Activated B cell treated with CpG ODN at 0.5 μM for 24 hours (primary cell): ENCODE measurements around the gene PELI2. TPM values are rescaled to one million over a fixed set of nuclear protein-coding genes. Genes with fewer than 3 reads are reported as not detected.

Source experiments
- ATAC-seq: fragments of 200-7000 bp; cut with Tn5 transposase; one replicate; pipeline ENCODE4 v1.10.0; 2021; ENCODE audit warnings: low read depth, mild to moderate bottlenecking, moderate library complexity
- CTCF ChIA-PET: fragments of 350-600 bp; sonication (Branson Sonifier 250); formaldehyde crosslinking; loops from one replicate; lab custom pipeline; 2021; ENCODE audit warnings: antibody characterized with exemption; lab: Charles Lee
- POLR2A ChIA-PET: fragments of 350-600 bp; sonication (Branson Sonifier 250); formaldehyde crosslinking; loops from one replicate; lab custom pipeline; 2021; ENCODE audit warnings: antibody characterized with exemption; lab: Charles Lee
- DNase-seq: peaks from one replicate; pipeline ENCODE4 v3.0.0; 2022
- H3K27ac Mint-ChIP-seq: one replicate; pipeline ENCODE4 v1.8.0; 2020; ENCODE audit warnings: mixed read lengths
- H3K27me3 Mint-ChIP-seq: one replicate; pipeline ENCODE4 v1.8.0; 2021; ENCODE audit warnings: mixed read lengths
- H3K36me3 Mint-ChIP-seq: one replicate; pipeline ENCODE4 v1.8.0; 2021; ENCODE audit warnings: low read depth, mixed read lengths
- H3K4me1 Mint-ChIP-seq: one replicate; pipeline ENCODE4 v1.8.0; 2021; ENCODE audit warnings: mixed read lengths
- H3K4me3 Mint-ChIP-seq: one replicate; pipeline ENCODE4 v1.8.0; 2020; ENCODE audit warnings: mild to moderate bottlenecking, mixed read lengths
- H3K9me3 Mint-ChIP-seq: one replicate; pipeline ENCODE4 v1.8.0; 2020; ENCODE audit warnings: mixed read lengths
- CTCF ChIP-seq: fragments of 200-600 bp; IDR thresholded peaks from one replicate; pipeline ENCODE4 v1.8.0; 2022; ENCODE audit warnings: antibody characterized with exemption, mild to moderate bottlenecking
- intact Hi-C: fragments of 100-400 bp; cut with micrococcal nuclease; formaldehyde crosslinking; loops from one replicate; pipeline ENCODE4 v1.15.1; 2024
- total RNA-seq: library from RNA; stranded (reverse); gene quantifications from 2 replicates; pipeline ENCODE4 v1.2.3, GENCODE V29; 2022

The PELI2 gene
- total RNA-seq, 1 donor from 2014 or later = 6.1 TPM

- ATAC-seq (no peak), DNase-seq (no peak)
- ChIA-PET CTCF (no interaction called here), POLR2A (no interaction called here)
- no peaks in the 10 kb centered on the region for H3K9me3 Mint-ChIP-seq
- H3K36me3 Mint-ChIP-seq = peaks cover 13% of the 10 kb centered on the region
- H3K4me3 Mint-ChIP-seq = no peak overlapping the region
- H3K27me3 Mint-ChIP-seq = no peaks in the 10 kb centered on the region
- H3K27ac Mint-ChIP-seq = no peak overlapping the region
- intact Hi-C loops = no loop called here
- peaks cover 37% of the 10 kb centered on the region for H3K4me1 Mint-ChIP-seq
- TF ChIP-seq CTCF = no peak
These were observed 57.6 kb downstream of the PELI2 start for GRCh38 chr14:56175773-56176172.

GRCh38 chr14:56176530-56176929 lies 58.3 kb downstream of the PELI2 start:
- ChIA-PET CTCF (no interaction called here), POLR2A (no interaction called here)
- H3K9me3 Mint-ChIP-seq = no peaks in the 10 kb centered on the region

GRCh38 chr14:56177036-56177435 lies 58.8 kb downstream of the PELI2 start:
- ATAC-seq (no peak), DNase-seq (no peak)
- no peaks in the 10 kb centered on the region for H3K9me3 Mint-ChIP-seq
- no peaks in the 10 kb centered on the region for H3K27me3 Mint-ChIP-seq
- ChIA-PET POLR2A (no interaction called here), CTCF (no interaction called here)
- peaks cover 34% of the 10 kb centered on the region for H3K4me1 Mint-ChIP-seq
- H3K36me3 Mint-ChIP-seq = peaks cover 15% of the 10 kb centered on the region
- H3K4me3 Mint-ChIP-seq = no peak overlapping the region
- H3K27ac Mint-ChIP-seq = no peak overlapping the region
- no peak for TF ChIP-seq CTCF
- intact Hi-C loops = no loop called here

More at GRCh38 chr14:56176530-56176929, 58.3 kb downstream of the PELI2 start:
- H3K36me3 Mint-ChIP-seq = peaks cover 15% of the 10 kb centered on the region
- H3K4me3 Mint-ChIP-seq = no peak overlapping the region
- no peak for ATAC-seq
- no peak for TF ChIP-seq CTCF
- H3K4me1 Mint-ChIP-seq = peaks cover 35% of the 10 kb centered on the region
- H3K27ac Mint-ChIP-seq = no peak overlapping the region
- no peak for DNase-seq
- intact Hi-C loops = no loop called here
- no peaks in the 10 kb centered on the region for H3K27me3 Mint-ChIP-seq

GRCh38 chr14:56180754-56181542 lies 62.7 kb downstream of the PELI2 start:
- ChIA-PET CTCF (no interaction called here), POLR2A (no interaction called here)
- peaks cover 15% of the 10 kb centered on the region for H3K36me3 Mint-ChIP-seq
- ATAC-seq = no peak
- peaks cover 11% of the 10 kb centered on the region for H3K4me1 Mint-ChIP-seq
- no peaks in the 10 kb centered on the region for H3K27me3 Mint-ChIP-seq
- H3K4me3 Mint-ChIP-seq = no peak overlapping the region
- no peak for DNase-seq
- no peaks in the 10 kb centered on the region for H3K9me3 Mint-ChIP-seq
- H3K27ac Mint-ChIP-seq = no peak overlapping the region
- intact Hi-C loops = no loop called here
- TF ChIP-seq CTCF = no peak

GRCh38 chr14:56181681-56182085 lies 63.5 kb downstream of the PELI2 start:
- Mint-ChIP-seq H3K27ac (no peak overlapping the region), H3K27me3 (no peaks in the 10 kb centered on the region), H3K4me3 (no peak overlapping the region), H3K4me1 (peaks cover 11% of the 10 kb centered on the region), H3K36me3 (peaks cover 15% of the 10 kb centered on the region), H3K9me3 (no peaks in the 10 kb centered on the region)
- TF ChIP-seq CTCF = no peak
- no peak for ATAC-seq
- ChIA-PET POLR2A (no interaction called here), CTCF (no interaction called here)
- intact Hi-C loops = no loop called here
- DNase-seq = no peak
